Measurements from ENCODE around the gene COASY.

Gene COASY

DNA sequence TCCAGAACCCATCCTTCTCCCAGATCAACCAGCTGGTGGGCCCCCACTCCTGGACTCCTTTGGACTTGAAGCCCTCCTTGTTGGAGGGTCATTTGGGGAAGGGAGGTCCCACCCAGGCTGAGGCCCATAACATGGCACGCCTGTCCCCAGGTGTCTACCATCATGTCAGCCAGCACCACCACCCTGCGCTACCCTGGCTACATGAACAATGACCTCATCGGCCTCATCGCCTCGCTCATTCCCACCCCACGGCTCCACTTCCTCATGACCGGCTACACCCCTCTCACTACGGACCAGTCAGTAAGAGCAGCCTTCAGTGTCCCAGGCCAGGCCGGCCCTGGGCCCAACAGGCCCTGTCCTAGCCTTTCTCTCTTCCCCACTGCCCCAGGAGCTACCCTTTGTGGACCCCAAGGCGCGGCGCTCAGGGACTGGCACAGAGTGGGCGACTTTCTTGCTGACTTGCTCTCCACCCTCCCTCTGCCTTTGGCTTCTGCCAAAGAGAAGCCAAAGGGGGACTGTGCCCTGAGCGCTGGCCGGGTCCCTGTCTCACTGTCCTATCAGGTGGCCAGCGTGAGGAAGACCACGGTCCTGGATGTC is 51.8 kb downstream of the COASY start:
- no peak for DNase-seq (ENCODE audit: low read depth)

All from T-helper 22 cell (primary cell).